ENCODE measurements around the gene NFE2L1. TPM values are rescaled to one million over a fixed set of nuclear protein-coding genes. Genes with fewer than 3 reads are reported as not detected.
A peak's percentile ranks its signal among the peaks of the same experiment; 100 is the strongest.

Gene NFE2L1
- total RNA-seq, 1 donor from 2014 or later, result 250 TPM

DNA sequence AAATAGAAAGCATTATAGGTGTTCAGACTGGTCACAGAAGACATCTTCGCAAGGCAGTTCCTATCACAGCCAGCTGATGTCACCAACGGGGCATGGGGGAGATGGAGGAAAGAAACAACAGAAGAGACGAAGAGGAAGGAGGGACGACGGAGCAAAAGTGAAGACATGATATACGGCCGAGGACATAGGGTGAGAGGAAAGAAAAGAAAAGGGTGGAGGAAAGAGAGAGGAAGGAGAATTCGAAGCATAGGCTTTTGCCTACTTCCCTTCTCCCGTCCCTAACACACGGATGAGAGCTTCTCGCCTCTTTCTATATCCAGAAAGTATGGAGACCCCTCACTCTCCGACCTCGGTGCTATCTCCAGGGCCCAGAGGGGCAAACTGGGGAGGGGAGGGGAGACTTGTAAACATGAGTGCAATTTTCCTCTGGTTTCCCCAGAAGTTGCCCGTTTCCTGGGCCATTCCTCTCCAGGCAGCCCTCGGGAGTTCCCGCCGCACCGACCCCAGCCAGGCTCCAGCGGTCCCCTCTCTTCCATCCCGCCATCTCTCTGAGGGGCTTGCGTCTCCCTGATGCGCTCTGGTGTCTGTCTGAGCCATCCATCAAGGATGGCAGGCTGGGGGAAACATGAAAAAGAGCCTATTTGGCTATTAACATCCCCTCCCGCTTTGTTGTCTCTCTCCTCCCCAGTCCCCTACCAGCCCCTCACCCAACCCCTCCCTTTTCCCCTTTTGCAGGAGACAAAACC lies 36.6 kb upstream of the NFE2L1 start:
- peaks cover 23% of the 10 kb centered on the region for H3K27me3 Mint-ChIP-seq (ENCODE audit: unreplicated experiment)
- no peaks in the 10 kb centered on the region for H3K9me3 Mint-ChIP-seq (ENCODE audit: unreplicated experiment)
- H3K36me3 Mint-ChIP-seq (ENCODE audit: unreplicated experiment), result no peaks in the 10 kb centered on the region
- H3K27ac Mint-ChIP-seq (ENCODE audit: unreplicated experiment), result peak overlapping the region; percentile 23
- H3K4me1 Mint-ChIP-seq (ENCODE audit: unreplicated experiment), result peaks cover 10% of the 10 kb centered on the region
- DNase-seq (ENCODE audit: extremely low spot score, unreplicated experiment), result no peak
- TF ChIP-seq, protein P1, sequence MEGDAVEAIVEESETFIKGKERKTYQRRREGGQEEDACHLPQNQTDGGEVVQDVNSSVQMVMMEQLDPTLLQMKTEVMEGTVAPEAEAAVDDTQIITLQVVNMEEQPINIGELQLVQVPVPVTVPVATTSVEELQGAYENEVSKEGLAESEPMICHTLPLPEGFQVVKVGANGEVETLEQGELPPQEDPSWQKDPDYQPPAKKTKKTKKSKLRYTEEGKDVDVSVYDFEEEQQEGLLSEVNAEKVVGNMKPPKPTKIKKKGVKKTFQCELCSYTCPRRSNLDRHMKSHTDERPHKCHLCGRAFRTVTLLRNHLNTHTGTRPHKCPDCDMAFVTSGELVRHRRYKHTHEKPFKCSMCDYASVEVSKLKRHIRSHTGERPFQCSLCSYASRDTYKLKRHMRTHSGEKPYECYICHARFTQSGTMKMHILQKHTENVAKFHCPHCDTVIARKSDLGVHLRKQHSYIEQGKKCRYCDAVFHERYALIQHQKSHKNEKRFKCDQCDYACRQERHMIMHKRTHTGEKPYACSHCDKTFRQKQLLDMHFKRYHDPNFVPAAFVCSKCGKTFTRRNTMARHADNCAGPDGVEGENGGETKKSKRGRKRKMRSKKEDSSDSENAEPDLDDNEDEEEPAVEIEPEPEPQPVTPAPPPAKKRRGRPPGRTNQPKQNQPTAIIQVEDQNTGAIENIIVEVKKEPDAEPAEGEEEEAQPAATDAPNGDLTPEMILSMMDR (IDR thresholded peaks at IDR 0.05), result peak; percentile 51
- H3K4me3 Mint-ChIP-seq (ENCODE audit: unreplicated experiment), result peak overlapping the region; percentile 71

- no peaks in the 10 kb centered on the region for H3K9me3 Mint-ChIP-seq (ENCODE audit: unreplicated experiment)
- no peak overlapping the region for H3K27ac Mint-ChIP-seq (ENCODE audit: unreplicated experiment)
- peak overlapping the region; percentile 71 for H3K4me3 Mint-ChIP-seq (ENCODE audit: unreplicated experiment)
- H3K4me1 Mint-ChIP-seq (ENCODE audit: unreplicated experiment), result peaks cover 10% of the 10 kb centered on the region
- no peak for DNase-seq (ENCODE audit: extremely low spot score, unreplicated experiment)
- TF ChIP-seq, protein P1 (IDR thresholded peaks at IDR 0.05), result peak; percentile 13
- H3K36me3 Mint-ChIP-seq (ENCODE audit: unreplicated experiment), result no peaks in the 10 kb centered on the region
- H3K27me3 Mint-ChIP-seq (ENCODE audit: unreplicated experiment), result peaks cover 20% of the 10 kb centered on the region
Measured at GRCh38 chr17:48012151-48012520, 36.0 kb upstream of the NFE2L1 start.

DNA sequence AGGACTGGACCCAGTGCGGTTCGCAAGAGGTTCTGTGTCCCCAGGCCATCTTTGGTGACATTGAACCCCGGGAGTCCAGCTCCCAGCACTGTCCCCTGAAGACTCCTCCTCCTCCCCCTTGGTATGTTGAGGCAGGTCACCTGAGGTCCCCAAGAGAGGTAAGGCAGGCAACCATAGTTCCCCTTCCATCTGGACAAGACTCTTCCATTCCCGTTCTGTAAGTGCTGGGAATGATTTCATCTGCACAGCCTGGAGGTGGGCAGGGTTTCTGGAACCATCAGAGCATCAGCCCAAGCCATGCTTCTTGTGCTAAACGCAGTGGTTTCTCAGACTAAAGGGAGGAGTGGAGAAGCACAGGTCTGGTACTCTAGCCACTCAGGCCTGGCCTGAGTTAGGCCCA lies 35.5 kb upstream of the NFE2L1 start:
- TF ChIP-seq, protein P1 (IDR thresholded peaks at IDR 0.05), result no peak
- Mint-ChIP-seq H3K4me3 (ENCODE audit: unreplicated experiment) (peak overlapping the region; percentile 71), H3K4me1 (ENCODE audit: unreplicated experiment) (peaks cover 10% of the 10 kb centered on the region), H3K9me3 (ENCODE audit: unreplicated experiment) (no peaks in the 10 kb centered on the region), H3K36me3 (ENCODE audit: unreplicated experiment) (no peaks in the 10 kb centered on the region), H3K27ac (ENCODE audit: unreplicated experiment) (no peak overlapping the region), H3K27me3 (ENCODE audit: unreplicated experiment) (peaks cover 20% of the 10 kb centered on the region)
- DNase-seq (ENCODE audit: extremely low spot score, unreplicated experiment), result no peak

DNA sequence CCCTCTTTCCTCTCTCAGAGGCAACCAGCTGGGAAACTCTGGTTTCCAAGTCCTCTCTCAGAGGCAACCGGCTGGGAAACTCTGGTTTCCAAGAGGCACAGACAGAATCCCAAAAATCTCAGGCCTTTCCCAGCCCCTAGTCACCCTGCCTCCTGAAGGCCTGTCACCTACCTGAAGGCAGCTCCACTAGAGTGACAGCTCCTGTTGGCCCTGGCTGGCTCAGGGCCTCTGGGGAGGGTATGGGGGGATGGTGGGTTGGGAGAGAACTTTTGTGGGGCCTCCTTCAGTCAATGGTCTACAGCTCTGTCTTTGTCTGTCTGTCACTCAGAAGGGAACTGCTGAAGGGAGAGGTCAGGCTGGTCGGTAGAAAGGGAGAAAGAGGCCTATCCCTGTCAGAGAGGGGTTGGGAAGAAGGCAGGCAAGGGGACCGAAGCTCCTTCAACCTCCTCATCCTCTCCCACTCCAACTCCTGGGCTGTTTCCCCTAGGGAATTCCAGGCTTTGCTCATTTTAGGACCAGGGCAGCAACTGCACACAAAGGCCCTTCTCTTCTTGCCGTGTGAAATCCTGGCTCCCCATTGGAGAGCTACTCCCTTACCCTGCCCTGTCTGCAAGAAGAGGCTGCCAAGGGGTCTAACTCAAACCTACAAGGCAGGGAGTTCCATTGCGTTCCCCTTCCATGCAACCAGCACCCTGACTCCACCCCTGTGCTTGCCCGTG lies 34.1 kb upstream of the NFE2L1 start:
- DNase-seq (ENCODE audit: extremely low spot score, unreplicated experiment), result no peak
- no peaks in the 10 kb centered on the region for H3K36me3 Mint-ChIP-seq (ENCODE audit: unreplicated experiment)
- peaks cover 15% of the 10 kb centered on the region for H3K27me3 Mint-ChIP-seq (ENCODE audit: unreplicated experiment)
- TF ChIP-seq, protein P1 (IDR thresholded peaks at IDR 0.05), result no peak
- H3K27ac Mint-ChIP-seq (ENCODE audit: unreplicated experiment), result no peak overlapping the region
- peaks cover 10% of the 10 kb centered on the region for H3K4me1 Mint-ChIP-seq (ENCODE audit: unreplicated experiment)
- no peaks in the 10 kb centered on the region for H3K9me3 Mint-ChIP-seq (ENCODE audit: unreplicated experiment)
- H3K4me3 Mint-ChIP-seq (ENCODE audit: unreplicated experiment), result no peak overlapping the region

- Mint-ChIP-seq H3K27ac (ENCODE audit: unreplicated experiment) (no peak overlapping the region), H3K36me3 (ENCODE audit: unreplicated experiment) (no peaks in the 10 kb centered on the region), H3K9me3 (ENCODE audit: unreplicated experiment) (no peaks in the 10 kb centered on the region), H3K4me1 (ENCODE audit: unreplicated experiment) (peaks cover 10% of the 10 kb centered on the region), H3K4me3 (ENCODE audit: unreplicated experiment) (no peak overlapping the region), H3K27me3 (ENCODE audit: unreplicated experiment) (peaks cover 12% of the 10 kb centered on the region)
- TF ChIP-seq, protein P1 (IDR thresholded peaks at IDR 0.05), result no peak
- no peak for DNase-seq (ENCODE audit: extremely low spot score, unreplicated experiment)
Measured at GRCh38 chr17:48014595-48015111, 33.5 kb upstream of the NFE2L1 start.

All from osteocyte (in vitro differentiated cells).